ENCODE results near the gene NUSAP1. TPM values are rescaled to one million over a fixed set of nuclear protein-coding genes. Genes with fewer than 3 reads are reported as not detected.

NUSAP1 gene
- total and polyA plus RNA-seq, 2 of the 4 experiments (the other 2 are of a cell fraction) = 59.2 to 123 TPM

GRCh38 chr15:41377978-41378377, 45.3 kb downstream of the NUSAP1 start:
- no peak for ATAC-seq (ENCODE audit: low read depth)
- TF ChIP-seq USF2 (IDR thresholded peaks at IDR 0.05; ENCODE audit: low read depth, low read length) (no peak), RFX5 (IDR thresholded peaks at IDR 0.05; ENCODE audit: low read depth, low read length) (no peak), POLR2A (IDR thresholded peaks at IDR 0.05; ENCODE audit: low read depth, low read length) (no peak), RCOR1 (IDR thresholded peaks at IDR 0.05; ENCODE audit: insufficient replicate concordance, low read length) (no peak), CTCF (conservative IDR thresholded peaks at IDR 0.05; ENCODE audit: low read depth, low read length) (no peak), SMC3 (IDR thresholded peaks at IDR 0.05; ENCODE audit: low read depth, low read length) (no peak), FOS (IDR thresholded peaks at IDR 0.05; ENCODE audit: low read depth, low read length) (no peak)
- Histone ChIP-seq H2AFZ (replicated peaks; ENCODE audit: low read length, poor library complexity) (no peak overlapping the region), H3K27ac (ENCODE audit: insufficient read depth, low read length) (no peak overlapping the region), H3K4ac (ENCODE audit: low read depth, low read length) (no peak overlapping the region), H3K36me3 (ENCODE audit: control insufficient read depth, insufficient read depth, low read length) (peaks cover 4% of the 10 kb centered on the region; the same call in 1 of the 2 replicates), H2BK120ac (ENCODE audit: low read depth, low read length) (no peak overlapping the region), H3K4me2 (ENCODE audit: low read depth, low read length) (no peak overlapping the region), H3K9ac (ENCODE audit: low read depth, low read length) (no peak overlapping the region), H3K4me1 (ENCODE audit: control insufficient read depth, insufficient read depth, low read length) (no peaks in the 10 kb centered on the region), H3K23ac (ENCODE audit: low read depth, low read length) (no peak overlapping the region), H2AK5ac (ENCODE audit: low read depth, low read length) (no peak overlapping the region), H3K18ac (ENCODE audit: low read depth, low read length) (no peak overlapping the region), H4K91ac (ENCODE audit: insufficient read depth, low read depth, low read length) (no peak overlapping the region), H4K8ac (ENCODE audit: low read depth in 2 of 2, low read length in 2 of 2) (no peak overlapping the region), H4K20me1 (ENCODE audit: insufficient read depth, low read length) (no peaks in the 10 kb centered on the region), H3K4me3 (ENCODE audit: insufficient read depth, low read depth, low read length) (no peak overlapping the region), H2BK20ac (ENCODE audit: low read depth, low read length) (no peak overlapping the region), H3K9me1 (ENCODE audit: insufficient read depth, low read length) (no peaks in the 10 kb centered on the region), H3K9me3 (ENCODE audit: control insufficient read depth, insufficient read depth, low read length) (no peaks in the 10 kb centered on the region), H2BK15ac (ENCODE audit: low read depth, low read length) (no peak overlapping the region), H4K5ac (ENCODE audit: low read depth, low read length) (no peak overlapping the region), H2BK5ac (ENCODE audit: low read depth, low read length, poor library complexity, severe bottlenecking) (no peak overlapping the region), H2AK9ac (replicated peaks; ENCODE audit: low read depth, low read length, poor library complexity) (no peak overlapping the region), H3K56ac (ENCODE audit: extremely low read depth, insufficient read depth, low read length) (no peak overlapping the region), H3K14ac (replicated peaks; ENCODE audit: low read depth, low read length) (no peak overlapping the region), H3K27me3 (ENCODE audit: control insufficient read depth, insufficient read depth, low read length) (no peaks in the 10 kb centered on the region), H3K79me1 (ENCODE audit: low read depth in 1 of 2, low read length in 2 of 2) (no peaks in the 10 kb centered on the region; a peak in 1 of 4 replicates)
- WGBS, 2 experiments (ENCODE audit: extremely low coverage in 2 of 2, insufficient read length in 1 of 2) = 95% methylated on average over 3 of the region's 4 CpGs; no CpG with 5 or more reads in 1 of the 2 experiments
- dilution Hi-C loops (cut with HindIII; ENCODE audit: low sequenced_read_pairs, unreplicated experiment) (no loop called here), in situ Hi-C loops (cut with MboI; ENCODE audit: low sequenced_read_pairs) (no loop called here), intact Hi-C loops (cut with micrococcal nuclease) (no loop called here)
- no peak for DNase-seq
- ChIA-PET POLR2A (ENCODE audit: unreplicated experiment) (interaction anchor here (0.6 kb wide), 1 partner anchor 1012 kb away, joined by 8 read pairs; no protein-coding TSS in a partner anchor), CTCF (no interaction called here)
- BruUV-seq (replicated peaks) = no TSS peak
